Esophagus squamous epithelium (tissue), 5 donors: ENCODE results near the gene SMAP2. TPM values are rescaled to one million over a fixed set of nuclear protein-coding genes. Genes with fewer than 3 reads are reported as not detected.

Source experiments
- DNase-seq: peaks from one replicate; lab custom pipeline; 2025; lab: John Stamatoyannopoulos, UW
- H3K27ac ChIP-seq, 4 donors: fragments of 200-600 bp; sonication (generic); one replicate each; pipeline ENCODE4 v1.5.1; 2016 to 2019; ENCODE audit warnings: mild to moderate bottlenecking in 1 of 4
- H3K27me3 ChIP-seq, 4 donors: fragments of 200-600 bp; sonication (generic); 1 replicate in 3 of 4; 2 replicates in 1 of 4; pipeline versions ENCODE4 v1.5.1 to v1.6.0; 2017 to 2021; ENCODE audit warnings: antibody characterized with exemption in 1 of 4
- H3K36me3 ChIP-seq, 3 donors: fragments of 200-600 bp; sonication (generic); one replicate each; pipeline ENCODE4 v1.5.1; 2016 to 2019
- H3K4me1 ChIP-seq, 3 donors: fragments of 200-600 bp; sonication (generic); one replicate each; pipeline ENCODE4 v1.5.1; 2017 to 2019
- H3K4me3 ChIP-seq, 4 donors: fragments of 200-600 bp; sonication (generic); 1 replicate in 3 of 4; 2 replicates in 1 of 4; pipeline ENCODE4 v1.5.1; 2016 to 2019; ENCODE audit warnings: mild to moderate bottlenecking in 2 of 4, moderate library complexity in 1 of 4
- H3K9me3 ChIP-seq, 3 donors: fragments of 200-600 bp; sonication (generic); one replicate each; pipeline ENCODE4 v1.5.1; 2016 to 2019
- POLR2A ChIP-seq, 4 donors: fragments of 450-650 bp; IDR thresholded peaks; one replicate each; pipeline ENCODE4 v1.6.1; 2017; ENCODE audit warnings: antibody characterized with exemption in 4 of 4, mild to moderate bottlenecking in 4 of 4, moderate library complexity in 3 of 4
- WGBS, 2 donors: methylation state at CpG; one replicate each; pipeline ENCODE4 v1.1.5; 2018; 5-methylcytosine and 5-hydroxymethylcytosine counted together
- intact Hi-C: fragments of 100-400 bp; cut with DNase I; formaldehyde crosslinking; loops from one replicate; pipeline ENCODE4 v1.15.0; 2022
- total RNA-seq, 4 donors: library from RNA; depleted of rRNA; stranded (reverse); fragments of >200 nt; gene quantifications; one replicate each; pipeline ENCODE4 v1.1.0, GENCODE V29; 2016
- TF ChIP-seq, protein P1 (sequence below), 6 experiments: fragments of 450-650 bp in 4 of 6; fragments of 200-600 bp in 2 of 6; sonication (generic) in 2 of 6; IDR thresholded peaks; one replicate each; pipeline ENCODE4 v1.5.1; 2016 to 2019; ENCODE audit warnings: antibody characterized with exemption in 6 of 6, mild to moderate bottlenecking in 4 of 6, moderate library complexity in 4 of 6
- donor health status: DM: yes; HTN: yes; CAD: no.

The SMAP2 gene
- total RNA-seq, 4 donors from 2014 or later, result 15.1 to 34.9 (median 23.8) TPM

- TF ChIP-seq, protein P1, sequence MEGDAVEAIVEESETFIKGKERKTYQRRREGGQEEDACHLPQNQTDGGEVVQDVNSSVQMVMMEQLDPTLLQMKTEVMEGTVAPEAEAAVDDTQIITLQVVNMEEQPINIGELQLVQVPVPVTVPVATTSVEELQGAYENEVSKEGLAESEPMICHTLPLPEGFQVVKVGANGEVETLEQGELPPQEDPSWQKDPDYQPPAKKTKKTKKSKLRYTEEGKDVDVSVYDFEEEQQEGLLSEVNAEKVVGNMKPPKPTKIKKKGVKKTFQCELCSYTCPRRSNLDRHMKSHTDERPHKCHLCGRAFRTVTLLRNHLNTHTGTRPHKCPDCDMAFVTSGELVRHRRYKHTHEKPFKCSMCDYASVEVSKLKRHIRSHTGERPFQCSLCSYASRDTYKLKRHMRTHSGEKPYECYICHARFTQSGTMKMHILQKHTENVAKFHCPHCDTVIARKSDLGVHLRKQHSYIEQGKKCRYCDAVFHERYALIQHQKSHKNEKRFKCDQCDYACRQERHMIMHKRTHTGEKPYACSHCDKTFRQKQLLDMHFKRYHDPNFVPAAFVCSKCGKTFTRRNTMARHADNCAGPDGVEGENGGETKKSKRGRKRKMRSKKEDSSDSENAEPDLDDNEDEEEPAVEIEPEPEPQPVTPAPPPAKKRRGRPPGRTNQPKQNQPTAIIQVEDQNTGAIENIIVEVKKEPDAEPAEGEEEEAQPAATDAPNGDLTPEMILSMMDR (IDR thresholded peaks at IDR 0.05), result no peak
- no peak for TF ChIP-seq POLR2A (IDR thresholded peaks at IDR 0.05)
- no peak for DNase-seq
- no peak overlapping the region for H3K4me3 ChIP-seq
- H3K9me3 ChIP-seq, result no peaks in the 10 kb centered on the region
- no peak overlapping the region for H3K27ac ChIP-seq
- H3K36me3 ChIP-seq, result no peaks in the 10 kb centered on the region
- 83 to 89% methylated on average over 1 to 2 of the region's 2 CpGs for WGBS, 2 donors
- H3K27me3 ChIP-seq, result no peaks in the 10 kb centered on the region
- intact Hi-C loops, result no loop called here
- H3K4me1 ChIP-seq, result no peaks in the 10 kb centered on the region
These were observed 22.4 kb upstream of the SMAP2 start for GRCh38 chr1:40351124-40351523.

- no peaks in the 10 kb centered on the region for H3K36me3 ChIP-seq
- no peak overlapping the region for H3K27ac ChIP-seq
- intact Hi-C loops, result no loop called here
- DNase-seq, result no peak
- no peak overlapping the region for H3K4me3 ChIP-seq
- H3K4me1 ChIP-seq, result no peaks in the 10 kb centered on the region
- WGBS, 2 donors, result 73 to 75% methylated on average over 3 of the region's 3 CpGs
- H3K27me3 ChIP-seq, result no peaks in the 10 kb centered on the region
- peaks cover 0 to 2% (median 0%) of the 10 kb centered on the region in 3 donors for H3K9me3 ChIP-seq
- TF ChIP-seq POLR2A (IDR thresholded peaks at IDR 0.05), result no peak
- TF ChIP-seq, protein P1 (IDR thresholded peaks at IDR 0.05), result no peak
These were observed 21.4 kb upstream of the SMAP2 start for GRCh38 chr1:40352126-40352525.

DNA sequence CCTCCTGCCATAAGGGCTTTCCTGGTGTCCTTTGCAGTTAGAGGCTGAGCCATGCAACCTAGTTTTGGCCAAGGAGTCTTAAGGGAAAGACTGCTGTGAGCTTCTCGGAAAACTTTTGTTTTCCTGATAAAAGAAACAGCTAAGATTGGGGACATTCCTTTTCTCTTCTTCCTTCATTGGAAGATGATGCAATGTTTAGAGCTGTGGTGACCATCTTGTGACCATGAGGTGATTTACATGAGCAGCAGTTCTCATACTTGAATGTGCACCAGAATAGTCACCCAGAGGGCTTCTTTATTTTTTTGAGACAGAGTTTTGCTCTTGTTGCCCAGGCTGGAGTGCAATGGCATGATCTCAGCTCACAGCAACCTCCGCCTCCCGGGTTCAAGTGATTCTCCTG, 20.4 kb upstream of the SMAP2 start:
- WGBS, 2 donors, result 92 to 96% methylated on average over 3 of the region's 3 CpGs
- intact Hi-C loops, result no loop called here
- TF ChIP-seq, protein P1 (IDR thresholded peaks at IDR 0.05), result no peak
- TF ChIP-seq POLR2A (IDR thresholded peaks at IDR 0.05), result no peak
- no peak for DNase-seq
- H3K9me3 ChIP-seq, result peaks cover 0 to 11% (median 7%) of the 10 kb centered on the region in 3 donors
- H3K4me1 ChIP-seq, result no peaks in the 10 kb centered on the region
- H3K27me3 ChIP-seq, result no peaks in the 10 kb centered on the region
- peak overlapping the region in 1 of 4 donors; percentile 63 for H3K27ac ChIP-seq
- no peak overlapping the region for H3K4me3 ChIP-seq
- no peaks in the 10 kb centered on the region for H3K36me3 ChIP-seq

DNA sequence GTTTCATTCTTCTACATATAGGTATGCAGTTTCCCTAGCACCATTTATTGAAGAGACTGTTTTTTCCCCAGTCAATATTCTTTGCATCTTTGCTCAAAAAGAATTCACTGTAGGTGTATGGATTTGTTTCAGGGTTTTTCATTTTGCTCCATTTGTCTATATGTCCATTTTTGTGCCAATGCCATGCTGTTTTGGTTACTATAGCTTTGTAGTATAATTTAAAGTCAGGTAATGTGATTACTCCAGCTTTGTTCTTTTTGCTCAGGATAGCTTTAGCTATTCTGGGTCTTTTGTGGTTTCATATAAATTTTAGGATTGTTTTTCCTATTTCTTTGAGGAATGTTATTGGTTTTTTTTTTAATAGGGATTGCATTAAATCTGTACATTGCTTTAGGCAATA, 15.9 kb upstream of the SMAP2 start:
- TF ChIP-seq POLR2A (IDR thresholded peaks at IDR 0.05), result no peak
- TF ChIP-seq, protein P1 (IDR thresholded peaks at IDR 0.05), result no peak

GRCh38 chr1:40360631-40361030, 12.9 kb upstream of the SMAP2 start:
- H3K4me1 ChIP-seq, result no peaks in the 10 kb centered on the region
- DNase-seq, result no peak
- TF ChIP-seq, protein P1 (IDR thresholded peaks at IDR 0.05), result no peak
- TF ChIP-seq POLR2A (IDR thresholded peaks at IDR 0.05), result no peak
- intact Hi-C loops, result no loop called here
- peaks cover 0 to 20% (median 10%) of the 10 kb centered on the region in 3 donors for H3K9me3 ChIP-seq
- H3K27me3 ChIP-seq, result peaks cover 0 to 16% (median 0%) of the 10 kb centered on the region in 4 donors
- H3K27ac ChIP-seq, result no peak overlapping the region
- no peak overlapping the region for H3K4me3 ChIP-seq
- H3K36me3 ChIP-seq, result no peaks in the 10 kb centered on the region

More for the DNA sequence above, 15.9 kb upstream of the SMAP2 start:
- peaks cover 0 to 6% (median 0%) of the 10 kb centered on the region in 4 donors for H3K27me3 ChIP-seq
- H3K27ac ChIP-seq, result no peak overlapping the region
- no peaks in the 10 kb centered on the region for H3K4me1 ChIP-seq
- no peak for DNase-seq
- intact Hi-C loops, result no loop called here
- no peaks in the 10 kb centered on the region for H3K36me3 ChIP-seq
- H3K9me3 ChIP-seq, result peaks cover 0 to 20% (median 10%) of the 10 kb centered on the region in 3 donors
- H3K4me3 ChIP-seq, result no peak overlapping the region
